ENCODE data around the gene CTDP1. TPM values are rescaled to one million over a fixed set of nuclear protein-coding genes. Genes with fewer than 3 reads are reported as not detected.

Gene CTDP1
- polyA plus RNA-seq, 1 donor (not counting 4 experiments of a cell fraction or from before 2014, with no cell fraction given), result 9.2 TPM

GRCh38 chr18:79776674-79777073, 97.1 kb downstream of the CTDP1 start:
- no peaks in the 10 kb centered on the region for H3K9me3 ChIP-seq (ENCODE audit: control insufficient read depth, low read depth, low read length)
- H3K4me1 ChIP-seq (ENCODE audit: control insufficient read depth, extremely low read depth, insufficient read depth, low read length), result no peaks in the 10 kb centered on the region
- TF ChIP-seq EZH2 (IDR thresholded peaks at IDR 0.05; ENCODE audit: low read length) (no peak), CTCF (optimal IDR thresholded peaks at IDR 0.05 in 1 of 3, IDR thresholded peaks at IDR 0.05 in 1 of 3, conservative IDR thresholded peaks at IDR 0.05 in 1 of 3; ENCODE audit: extremely low read depth in 1 of 3, insufficient read depth in 2 of 3, low read length in 3 of 3) (no peak)
- FAIRE-seq (no peak), DNase-seq (ENCODE audit: low read depth, low spot score) (no peak)
- no peak overlapping the region for H3K27ac ChIP-seq (ENCODE audit: control insufficient read depth, insufficient read depth, low read length)
- no peak overlapping the region for H3K9ac ChIP-seq (ENCODE audit: control insufficient read depth, extremely low read depth, insufficient read depth, low read length)
- H3K4me2 ChIP-seq (ENCODE audit: control insufficient read depth, extremely low read depth, insufficient read depth, low read depth, low read length), result no peak overlapping the region
- H3K79me2 ChIP-seq (ENCODE audit: control insufficient read depth, insufficient read depth, low read length), result no peaks in the 10 kb centered on the region
- H3K4me3 ChIP-seq (ENCODE audit: control insufficient read depth in 2 of 3, extremely low read depth in 1 of 3, insufficient read depth in 2 of 3, low read depth in 1 of 3, low read length in 3 of 3), result no peak overlapping the region
- dilution Hi-C loops (cut with MboI; ENCODE audit: extremely low pct_ligation_motif_present, low sequenced_read_pairs), result no loop called here
- H4K20me1 ChIP-seq (ENCODE audit: control insufficient read depth, extremely low read depth, insufficient read depth, low read length), result no peaks in the 10 kb centered on the region
- H3K27me3 ChIP-seq (ENCODE audit: control insufficient read depth, extremely low read depth, insufficient read depth, low read length), result peaks cover 20% of the 10 kb centered on the region
- H2AFZ ChIP-seq (ENCODE audit: control insufficient read depth, low read length), result no peak overlapping the region
- H3K9me1 ChIP-seq (ENCODE audit: control insufficient read depth, extremely low read depth, insufficient read depth, low read length), result no peaks in the 10 kb centered on the region
- no peaks in the 10 kb centered on the region for H3K36me3 ChIP-seq (ENCODE audit: control insufficient read depth in 2 of 2, extremely low read depth in 1 of 2, insufficient read depth in 2 of 2, low read length in 2 of 2)

GRCh38 chr18:79778291-79778791, 98.7 kb downstream of the CTDP1 start:
- no peak for DNase-seq (ENCODE audit: low read depth, low spot score)
- Histone ChIP-seq H3K9me3 (ENCODE audit: control insufficient read depth, low read depth, low read length) (no peaks in the 10 kb centered on the region), H3K4me3 (ENCODE audit: control insufficient read depth in 2 of 3, extremely low read depth in 1 of 3, insufficient read depth in 2 of 3, low read depth in 1 of 3, low read length in 3 of 3) (no peak overlapping the region), H3K27ac (ENCODE audit: control insufficient read depth, insufficient read depth, low read length) (no peak overlapping the region), H3K36me3 (ENCODE audit: control insufficient read depth in 2 of 2, extremely low read depth in 1 of 2, insufficient read depth in 2 of 2, low read length in 2 of 2) (no peaks in the 10 kb centered on the region), H3K9me1 (ENCODE audit: control insufficient read depth, extremely low read depth, insufficient read depth, low read length) (no peaks in the 10 kb centered on the region), H3K79me2 (ENCODE audit: control insufficient read depth, insufficient read depth, low read length) (no peaks in the 10 kb centered on the region), H3K4me1 (ENCODE audit: control insufficient read depth, extremely low read depth, insufficient read depth, low read length) (no peaks in the 10 kb centered on the region), H3K9ac (ENCODE audit: control insufficient read depth, extremely low read depth, insufficient read depth, low read length) (no peak overlapping the region), H4K20me1 (ENCODE audit: control insufficient read depth, extremely low read depth, insufficient read depth, low read length) (no peaks in the 10 kb centered on the region), H3K4me2 (ENCODE audit: control insufficient read depth, extremely low read depth, insufficient read depth, low read depth, low read length) (no peak overlapping the region), H3K27me3 (ENCODE audit: control insufficient read depth, extremely low read depth, insufficient read depth, low read length) (peaks cover 20% of the 10 kb centered on the region), H2AFZ (ENCODE audit: control insufficient read depth, low read length) (no peak overlapping the region)
- dilution Hi-C loops (cut with MboI; ENCODE audit: extremely low pct_ligation_motif_present, low sequenced_read_pairs), result no loop called here
- TF ChIP-seq EZH2 (IDR thresholded peaks at IDR 0.05; ENCODE audit: low read length), result no peak
- no peak for TF ChIP-seq CTCF (optimal IDR thresholded peaks at IDR 0.05 in 1 of 3, IDR thresholded peaks at IDR 0.05 in 1 of 3, conservative IDR thresholded peaks at IDR 0.05 in 1 of 3; ENCODE audit: extremely low read depth in 1 of 3, insufficient read depth in 2 of 3, low read length in 3 of 3)
- FAIRE-seq, result no peak

Data from keratinocyte (primary cell).